Panc1 (cell line): ENCODE data around the gene APOLD1. TPM values are rescaled to one million over a fixed set of nuclear protein-coding genes. Genes with fewer than 3 reads are reported as not detected.
"Not testable (repeated sequence)": the region's sequence is repeated elsewhere in the genome, so short reads cannot be mapped to it uniquely, and the experiment has no call there.

Source experiments
- ATAC-seq: fragments of 200-7000 bp; cut with Tn5 transposase; 2 replicates; pipeline ENCODE4 v1.9.1; 2020; ENCODE audit warnings: mild to moderate bottlenecking, moderate library complexity
- BruUV-seq: library from RNA; stranded (reverse); fragments of 400-500 nt; replicated peaks from 2 replicates; lab custom pipeline; 2021; lab: Mats Ljungman, UMichigan
- CTCF ChIA-PET: fragments of 300-600 bp; sonication (Branson Sonifier 250); formaldehyde crosslinking; loops from one replicate; lab custom pipeline; 2022; ENCODE audit warnings: antibody characterized with exemption; lab: Charles Lee
- POLR2A ChIA-PET: fragments of 300-600 bp; sonication (Branson Sonifier 250); formaldehyde crosslinking; loops from one replicate; lab custom pipeline; 2022; ENCODE audit warnings: antibody characterized with exemption; lab: Charles Lee
- DNase-seq: peaks from one replicate; pipeline ENCODE4 v3.0.0-alpha.2; 2010; ENCODE audit warnings: low read depth, low spot score
- H3K27ac ChIP-seq: 2 replicates; pipeline ENCODE4 v1.5.1; 2011; ENCODE audit warnings: mild to moderate bottlenecking, low read length, inconsistent platforms
- H3K27me3 ChIP-seq: fragments of 200-500 bp; sonication (Bioruptor generic); 2 replicates; pipeline ENCODE4 v1.6.0; 2014; ENCODE audit warnings: low read length, inconsistent platforms; ENCODE audit not compliant: control insufficient read depth, insufficient read depth
- H3K36me3 ChIP-seq: fragments of 200-500 bp; sonication (Bioruptor generic); 2 replicates; pipeline ENCODE4 v1.5.1; 2014; ENCODE audit warnings: inconsistent platforms, mild to moderate bottlenecking, low read length, moderate library complexity; ENCODE audit not compliant: control insufficient read depth, insufficient read depth
- H3K4me1 ChIP-seq: 2 replicates; pipeline ENCODE4 v1.5.1; 2011; ENCODE audit warnings: inconsistent platforms, mild to moderate bottlenecking, low read length, moderate library complexity; ENCODE audit not compliant: control insufficient read depth, insufficient read depth
- H3K4me3 ChIP-seq, 2 experiments: 2 replicates each; pipeline ENCODE4 v1.5.1; 2011 to 2012; ENCODE audit warnings: low read depth in 2 of 2, low read length in 2 of 2, mild to moderate bottlenecking in 2 of 2, inconsistent platforms in 1 of 2, moderate library complexity in 1 of 2
- H3K9me3 ChIP-seq: fragments of 200-500 bp; sonication (Bioruptor generic); 2 replicates; pipeline ENCODE4 v1.5.1; 2014; ENCODE audit warnings: low read depth, mild to moderate bottlenecking, inconsistent platforms, low read length, moderate library complexity; ENCODE audit not compliant: control insufficient read depth, insufficient read depth
- POLR2AphosphoS5 ChIP-seq: IDR thresholded peaks from 2 replicates; pipeline ENCODE4 v1.6.1; 2012; ENCODE audit warnings: mild to moderate bottlenecking, low read depth, low read length, moderate library complexity
- SIN3A ChIP-seq: IDR thresholded peaks from 2 replicates; pipeline ENCODE4 v1.6.1; 2012; ENCODE audit warnings: low read depth, mild to moderate bottlenecking, low read length, moderate library complexity, borderline replicate concordance; ENCODE audit not compliant: insufficient read depth
- TCF7L2 ChIP-seq: IDR thresholded peaks from 2 replicates; pipeline ENCODE4 v1.6.1; 2011; ENCODE audit warnings: mild to moderate bottlenecking, low read depth, low read length, inconsistent platforms
- in situ Hi-C: cut with HindIII; loops from 2 replicates; pipeline ENCODE4 v1.10.0; 2016; ENCODE audit warnings: low sequenced_read_pairs, low pct_unique_long_range_greater_than_20kb
- intact Hi-C: fragments of 100-400 bp; cut with micrococcal nuclease; formaldehyde crosslinking; loops from one replicate; pipeline ENCODE4 v1.10.0; 2022; ENCODE audit not compliant: unreplicated experiment
- total RNA-seq: library from RNA; stranded (reverse); gene quantifications from one replicate; pipeline ENCODE4 v1.2.1, GENCODE V29; 2021; ENCODE audit not compliant: unreplicated experiment
- TF ChIP-seq, protein P1 (sequence below): fragments of 450-650 bp; IDR thresholded peaks from 2 replicates; pipeline ENCODE4 v1.5.1; 2017; ENCODE audit warnings: mild to moderate bottlenecking
- TF ChIP-seq, protein P2 (sequence below), 2 experiments: IDR thresholded peaks; 2 replicates each; pipeline ENCODE4 v1.6.1; 2011 to 2012; ENCODE audit warnings: low read depth in 2 of 2, control low read depth in 1 of 2, low read length in 1 of 2, mild to moderate bottlenecking in 1 of 2, moderate library complexity in 1 of 2; ENCODE audit not compliant: insufficient read depth in 1 of 2

Gene APOLD1
- total RNA-seq, 1 experiment from 2014 or later = 4.1 TPM

DNA sequence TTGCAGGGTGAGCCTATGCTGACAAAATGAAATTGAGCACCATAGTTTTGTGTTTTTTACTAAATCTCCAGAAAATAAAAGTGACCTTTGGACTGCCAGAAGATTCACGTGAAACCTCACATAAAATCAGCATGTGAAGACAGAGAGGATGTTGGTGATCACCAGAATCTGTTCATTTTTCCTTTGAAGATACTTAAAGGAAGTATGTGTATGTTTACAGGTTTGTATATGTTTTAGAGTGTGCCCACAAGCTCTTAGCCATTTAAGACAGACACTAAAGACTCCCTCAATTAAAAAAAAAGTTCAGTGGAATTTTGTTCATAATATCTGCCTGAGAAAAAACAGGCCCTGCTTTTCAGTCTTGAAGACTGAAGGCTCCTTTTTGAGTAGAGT lies 53.5 kb downstream of the APOLD1 start:
- Histone ChIP-seq H3K27ac (peak overlapping the region; percentile 93), H3K4me3 (no peak overlapping the region), H3K27me3 (no peaks in the 10 kb centered on the region), H3K4me1 (peaks cover 65% of the 10 kb centered on the region), H3K9me3 (no peaks in the 10 kb centered on the region), H3K36me3 (no peaks in the 10 kb centered on the region; the same call in 1 of the 2 replicates)
- BruUV-seq = no TSS peak
- CTCF ChIA-PET = no interaction called here
- DNase-seq = no peak
- TF ChIP-seq POLR2AphosphoS5 (no peak), SIN3A (no peak)
- TF ChIP-seq, protein P1, sequence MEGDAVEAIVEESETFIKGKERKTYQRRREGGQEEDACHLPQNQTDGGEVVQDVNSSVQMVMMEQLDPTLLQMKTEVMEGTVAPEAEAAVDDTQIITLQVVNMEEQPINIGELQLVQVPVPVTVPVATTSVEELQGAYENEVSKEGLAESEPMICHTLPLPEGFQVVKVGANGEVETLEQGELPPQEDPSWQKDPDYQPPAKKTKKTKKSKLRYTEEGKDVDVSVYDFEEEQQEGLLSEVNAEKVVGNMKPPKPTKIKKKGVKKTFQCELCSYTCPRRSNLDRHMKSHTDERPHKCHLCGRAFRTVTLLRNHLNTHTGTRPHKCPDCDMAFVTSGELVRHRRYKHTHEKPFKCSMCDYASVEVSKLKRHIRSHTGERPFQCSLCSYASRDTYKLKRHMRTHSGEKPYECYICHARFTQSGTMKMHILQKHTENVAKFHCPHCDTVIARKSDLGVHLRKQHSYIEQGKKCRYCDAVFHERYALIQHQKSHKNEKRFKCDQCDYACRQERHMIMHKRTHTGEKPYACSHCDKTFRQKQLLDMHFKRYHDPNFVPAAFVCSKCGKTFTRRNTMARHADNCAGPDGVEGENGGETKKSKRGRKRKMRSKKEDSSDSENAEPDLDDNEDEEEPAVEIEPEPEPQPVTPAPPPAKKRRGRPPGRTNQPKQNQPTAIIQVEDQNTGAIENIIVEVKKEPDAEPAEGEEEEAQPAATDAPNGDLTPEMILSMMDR = no peak
- no peak for ATAC-seq
- intact Hi-C loops = no loop called here
- in situ Hi-C loops = no loop called here
- POLR2A ChIA-PET = no interaction called here

DNA sequence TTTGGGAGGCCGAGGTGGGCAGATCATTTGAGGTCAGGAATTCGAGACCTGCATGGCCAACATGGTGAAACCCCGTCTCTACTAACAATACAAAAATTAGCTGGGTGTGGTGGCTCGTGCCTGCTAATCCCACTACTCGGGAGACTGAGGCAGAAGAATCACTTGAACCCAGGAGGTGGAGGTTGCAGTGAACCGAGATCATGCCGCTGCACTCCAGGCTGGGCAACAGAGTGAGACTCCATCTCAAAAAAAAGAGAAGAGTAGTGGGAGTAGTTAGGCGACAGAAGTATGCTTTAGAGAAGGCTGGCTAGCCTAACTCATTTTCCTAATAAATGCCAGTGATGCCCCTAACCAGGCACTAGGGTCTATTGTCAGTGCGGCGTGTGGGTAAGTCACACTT lies 54.0 kb downstream of the APOLD1 start:
- H3K27ac ChIP-seq = peak overlapping the region; percentile 93
- H3K36me3 ChIP-seq, H3K4me3 ChIP-seq, BruUV-seq, intact Hi-C loops, in situ Hi-C loops, H3K27me3 ChIP-seq, POLR2A ChIA-PET, CTCF ChIA-PET, ATAC-seq, DNase-seq, H3K9me3 ChIP-seq: not testable (repeated sequence)
- peaks cover 65% of the 10 kb centered on the region for H3K4me1 ChIP-seq

DNA sequence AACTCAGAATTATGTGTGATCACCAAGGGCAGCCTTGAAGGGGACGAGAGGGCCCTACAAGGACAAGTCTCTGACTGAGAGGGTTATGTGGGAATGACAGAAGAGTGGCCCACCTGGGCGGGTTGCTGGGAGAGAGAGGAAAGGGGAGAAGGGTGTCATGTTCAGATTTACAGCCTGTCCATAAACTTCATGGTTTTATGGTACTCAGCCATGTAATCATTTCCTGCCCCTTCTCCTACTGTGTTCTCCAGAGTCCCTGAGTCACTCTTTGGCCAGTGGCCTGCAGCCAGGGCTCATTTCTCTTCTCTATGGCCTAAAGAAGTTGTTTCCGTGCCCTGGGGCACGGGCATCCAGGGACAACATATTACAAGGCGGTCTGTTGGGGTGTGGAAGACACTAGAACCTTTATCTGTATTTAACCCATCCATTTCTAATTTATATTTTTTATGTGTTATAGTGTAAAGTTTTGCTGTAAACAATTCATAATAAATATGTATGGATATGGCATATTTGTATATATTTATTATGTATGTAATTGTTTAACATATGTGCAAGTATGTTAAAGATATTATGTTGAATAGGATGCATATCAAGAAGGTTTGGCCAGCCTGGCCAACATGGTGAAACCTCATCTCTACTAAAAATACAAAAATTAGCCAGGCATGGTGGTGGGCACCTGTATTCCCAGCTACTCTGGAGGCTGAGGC lies 54.6 kb downstream of the APOLD1 start:
- H3K27me3 ChIP-seq = no peaks in the 10 kb centered on the region
- H3K9me3 ChIP-seq = no peaks in the 10 kb centered on the region
- POLR2A ChIA-PET = no interaction called here
- peak overlapping the region; percentile 93 for H3K27ac ChIP-seq
- H3K36me3 ChIP-seq = no peaks in the 10 kb centered on the region; the same call in 1 of the 2 replicates
- BruUV-seq = no TSS peak
- in situ Hi-C loops = no loop called here
- DNase-seq = peak; percentile 65
- peak; percentile 83 for ATAC-seq
- peaks cover 67% of the 10 kb centered on the region for H3K4me1 ChIP-seq
- no peak overlapping the region for H3K4me3 ChIP-seq
- intact Hi-C loops = no loop called here
- TF ChIP-seq, protein P1 = no peak
- 0 out of 2 replicates have a peak, but pooled peaks have one; percentile 22 for TF ChIP-seq TCF7L2
- TF ChIP-seq, protein P2, sequence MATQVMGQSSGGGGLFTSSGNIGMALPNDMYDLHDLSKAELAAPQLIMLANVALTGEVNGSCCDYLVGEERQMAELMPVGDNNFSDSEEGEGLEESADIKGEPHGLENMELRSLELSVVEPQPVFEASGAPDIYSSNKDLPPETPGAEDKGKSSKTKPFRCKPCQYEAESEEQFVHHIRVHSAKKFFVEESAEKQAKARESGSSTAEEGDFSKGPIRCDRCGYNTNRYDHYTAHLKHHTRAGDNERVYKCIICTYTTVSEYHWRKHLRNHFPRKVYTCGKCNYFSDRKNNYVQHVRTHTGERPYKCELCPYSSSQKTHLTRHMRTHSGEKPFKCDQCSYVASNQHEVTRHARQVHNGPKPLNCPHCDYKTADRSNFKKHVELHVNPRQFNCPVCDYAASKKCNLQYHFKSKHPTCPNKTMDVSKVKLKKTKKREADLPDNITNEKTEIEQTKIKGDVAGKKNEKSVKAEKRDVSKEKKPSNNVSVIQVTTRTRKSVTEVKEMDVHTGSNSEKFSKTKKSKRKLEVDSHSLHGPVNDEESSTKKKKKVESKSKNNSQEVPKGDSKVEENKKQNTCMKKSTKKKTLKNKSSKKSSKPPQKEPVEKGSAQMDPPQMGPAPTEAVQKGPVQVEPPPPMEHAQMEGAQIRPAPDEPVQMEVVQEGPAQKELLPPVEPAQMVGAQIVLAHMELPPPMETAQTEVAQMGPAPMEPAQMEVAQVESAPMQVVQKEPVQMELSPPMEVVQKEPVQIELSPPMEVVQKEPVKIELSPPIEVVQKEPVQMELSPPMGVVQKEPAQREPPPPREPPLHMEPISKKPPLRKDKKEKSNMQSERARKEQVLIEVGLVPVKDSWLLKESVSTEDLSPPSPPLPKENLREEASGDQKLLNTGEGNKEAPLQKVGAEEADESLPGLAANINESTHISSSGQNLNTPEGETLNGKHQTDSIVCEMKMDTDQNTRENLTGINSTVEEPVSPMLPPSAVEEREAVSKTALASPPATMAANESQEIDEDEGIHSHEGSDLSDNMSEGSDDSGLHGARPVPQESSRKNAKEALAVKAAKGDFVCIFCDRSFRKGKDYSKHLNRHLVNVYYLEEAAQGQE (IDR thresholded peaks at IDR 0.05; ENCODE audit: insufficient read depth in 1 of 2, low read depth in 2 of 2, low read length in 1 of 2) = no peak
- peak; percentile 55; the same call in 1 of the 2 replicates for TF ChIP-seq POLR2AphosphoS5
- CTCF ChIA-PET = no interaction called here
